Esophagus squamous epithelium (tissue), 5 donors: ENCODE data around the gene RRAS2. TPM values are rescaled to one million over a fixed set of nuclear protein-coding genes. Genes with fewer than 3 reads are reported as not detected.

Source experiments
- DNase-seq: peaks from one replicate; lab custom pipeline; 2025; lab: John Stamatoyannopoulos, UW
- H3K27ac ChIP-seq, 4 donors: fragments of 200-600 bp; sonication (generic); one replicate each; pipeline ENCODE4 v1.5.1; 2016 to 2019; ENCODE audit warnings: mild to moderate bottlenecking in 1 of 4
- H3K27me3 ChIP-seq, 4 donors: fragments of 200-600 bp; sonication (generic); 1 replicate in 3 of 4; 2 replicates in 1 of 4; pipeline versions ENCODE4 v1.5.1 to v1.6.0; 2017 to 2021; ENCODE audit warnings: antibody characterized with exemption in 1 of 4
- H3K36me3 ChIP-seq, 3 donors: fragments of 200-600 bp; sonication (generic); one replicate each; pipeline ENCODE4 v1.5.1; 2016 to 2019
- H3K4me1 ChIP-seq, 3 donors: fragments of 200-600 bp; sonication (generic); one replicate each; pipeline ENCODE4 v1.5.1; 2017 to 2019
- H3K4me3 ChIP-seq, 4 donors: fragments of 200-600 bp; sonication (generic); 1 replicate in 3 of 4; 2 replicates in 1 of 4; pipeline ENCODE4 v1.5.1; 2016 to 2019; ENCODE audit warnings: mild to moderate bottlenecking in 2 of 4, moderate library complexity in 1 of 4
- H3K9me3 ChIP-seq, 3 donors: fragments of 200-600 bp; sonication (generic); one replicate each; pipeline ENCODE4 v1.5.1; 2016 to 2019
- POLR2A ChIP-seq, 4 donors: fragments of 450-650 bp; IDR thresholded peaks; one replicate each; pipeline ENCODE4 v1.6.1; 2017; ENCODE audit warnings: antibody characterized with exemption in 4 of 4, mild to moderate bottlenecking in 4 of 4, moderate library complexity in 3 of 4
- WGBS, 2 donors: methylation state at CpG; one replicate each; pipeline ENCODE4 v1.1.5; 2018; 5-methylcytosine and 5-hydroxymethylcytosine counted together
- intact Hi-C: fragments of 100-400 bp; cut with DNase I; formaldehyde crosslinking; loops from one replicate; pipeline ENCODE4 v1.15.0; 2022
- total RNA-seq, 4 donors: library from RNA; depleted of rRNA; stranded (reverse); fragments of >200 nt; gene quantifications; one replicate each; pipeline ENCODE4 v1.1.0, GENCODE V29; 2016
- TF ChIP-seq, protein P1 (sequence below), 6 experiments: fragments of 450-650 bp in 4 of 6; fragments of 200-600 bp in 2 of 6; sonication (generic) in 2 of 6; IDR thresholded peaks; one replicate each; pipeline ENCODE4 v1.5.1; 2016 to 2019; ENCODE audit warnings: antibody characterized with exemption in 6 of 6, mild to moderate bottlenecking in 4 of 6, moderate library complexity in 4 of 6
- donor health status: DM: yes; HTN: yes; CAD: no.

RRAS2 gene
- total RNA-seq, 4 donors from 2014 or later, result 14.1 to 42.5 (median 29.0) TPM

DNA sequence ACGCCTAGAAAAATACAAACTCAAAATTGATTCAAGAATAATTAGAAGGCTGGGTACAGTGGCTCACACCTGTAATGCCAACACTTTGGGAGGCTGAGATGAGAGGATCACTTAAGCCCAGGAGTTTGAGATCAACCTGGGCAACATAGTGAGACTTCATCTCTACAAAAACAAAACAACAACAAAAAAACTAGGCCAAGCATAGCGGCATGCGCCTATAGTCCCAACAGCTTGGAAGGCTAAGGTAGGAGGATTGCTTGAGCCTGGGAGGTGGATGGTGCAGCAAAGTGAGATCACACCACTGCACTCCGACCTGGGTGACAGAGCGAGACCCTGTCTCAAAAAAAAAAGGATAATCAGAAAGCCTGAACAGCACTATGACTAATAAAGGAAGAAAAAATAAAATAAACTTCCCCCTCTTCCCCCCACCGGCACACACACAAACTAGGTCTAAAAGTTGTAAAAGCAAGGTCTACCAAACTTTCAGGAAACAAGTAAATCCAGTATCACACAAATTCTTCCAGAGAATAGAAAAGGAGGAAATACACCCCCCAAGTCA lies 35.8 kb downstream of the RRAS2 start:
- H3K4me1 ChIP-seq, result peaks cover 0 to 8% (median 0%) of the 10 kb centered on the region in 3 donors
- H3K27ac ChIP-seq, result no peak overlapping the region
- H3K27me3 ChIP-seq, result no peaks in the 10 kb centered on the region
- no peak for DNase-seq
- no peak for TF ChIP-seq POLR2A (IDR thresholded peaks at IDR 0.05)
- TF ChIP-seq, protein P1, sequence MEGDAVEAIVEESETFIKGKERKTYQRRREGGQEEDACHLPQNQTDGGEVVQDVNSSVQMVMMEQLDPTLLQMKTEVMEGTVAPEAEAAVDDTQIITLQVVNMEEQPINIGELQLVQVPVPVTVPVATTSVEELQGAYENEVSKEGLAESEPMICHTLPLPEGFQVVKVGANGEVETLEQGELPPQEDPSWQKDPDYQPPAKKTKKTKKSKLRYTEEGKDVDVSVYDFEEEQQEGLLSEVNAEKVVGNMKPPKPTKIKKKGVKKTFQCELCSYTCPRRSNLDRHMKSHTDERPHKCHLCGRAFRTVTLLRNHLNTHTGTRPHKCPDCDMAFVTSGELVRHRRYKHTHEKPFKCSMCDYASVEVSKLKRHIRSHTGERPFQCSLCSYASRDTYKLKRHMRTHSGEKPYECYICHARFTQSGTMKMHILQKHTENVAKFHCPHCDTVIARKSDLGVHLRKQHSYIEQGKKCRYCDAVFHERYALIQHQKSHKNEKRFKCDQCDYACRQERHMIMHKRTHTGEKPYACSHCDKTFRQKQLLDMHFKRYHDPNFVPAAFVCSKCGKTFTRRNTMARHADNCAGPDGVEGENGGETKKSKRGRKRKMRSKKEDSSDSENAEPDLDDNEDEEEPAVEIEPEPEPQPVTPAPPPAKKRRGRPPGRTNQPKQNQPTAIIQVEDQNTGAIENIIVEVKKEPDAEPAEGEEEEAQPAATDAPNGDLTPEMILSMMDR (IDR thresholded peaks at IDR 0.05), result no peak
- H3K9me3 ChIP-seq, result no peaks in the 10 kb centered on the region
- H3K4me3 ChIP-seq, result no peak overlapping the region
- no peaks in the 10 kb centered on the region for H3K36me3 ChIP-seq
- intact Hi-C loops, result no loop called here
- 83 to 88% methylated on average over 6 of the region's 6 CpGs for WGBS, 2 donors

DNA sequence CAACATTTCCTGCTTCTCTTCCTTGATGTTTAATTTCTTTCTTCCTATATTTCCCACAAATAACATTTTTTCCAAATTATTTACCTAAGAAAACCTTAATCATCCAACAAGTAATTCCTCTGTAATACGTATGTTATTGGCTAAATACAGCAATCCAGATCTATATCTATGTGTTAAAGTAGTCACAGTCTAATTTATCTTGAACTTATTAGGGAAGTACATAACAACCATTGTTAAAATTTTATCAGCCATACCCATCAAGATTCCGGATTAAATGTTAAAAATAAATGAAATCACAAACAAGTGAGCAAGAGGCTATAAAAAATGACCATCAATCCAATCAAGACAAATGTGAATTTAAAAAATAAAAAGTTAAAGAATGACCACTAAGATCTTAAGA lies 36.5 kb downstream of the RRAS2 start:
- intact Hi-C loops, result no loop called here
- Histone ChIP-seq H3K27me3 (no peaks in the 10 kb centered on the region), H3K4me3 (no peak overlapping the region), H3K36me3 (no peaks in the 10 kb centered on the region), H3K9me3 (no peaks in the 10 kb centered on the region), H3K27ac (no peak overlapping the region), H3K4me1 (peaks cover 0 to 14% (median 0%) of the 10 kb centered on the region in 3 donors)
- 75 to 82% methylated on average over 2 of the region's 2 CpGs for WGBS, 2 donors
- DNase-seq, result no peak
- TF ChIP-seq, protein P1 (IDR thresholded peaks at IDR 0.05), result no peak
- no peak for TF ChIP-seq POLR2A (IDR thresholded peaks at IDR 0.05)

DNA sequence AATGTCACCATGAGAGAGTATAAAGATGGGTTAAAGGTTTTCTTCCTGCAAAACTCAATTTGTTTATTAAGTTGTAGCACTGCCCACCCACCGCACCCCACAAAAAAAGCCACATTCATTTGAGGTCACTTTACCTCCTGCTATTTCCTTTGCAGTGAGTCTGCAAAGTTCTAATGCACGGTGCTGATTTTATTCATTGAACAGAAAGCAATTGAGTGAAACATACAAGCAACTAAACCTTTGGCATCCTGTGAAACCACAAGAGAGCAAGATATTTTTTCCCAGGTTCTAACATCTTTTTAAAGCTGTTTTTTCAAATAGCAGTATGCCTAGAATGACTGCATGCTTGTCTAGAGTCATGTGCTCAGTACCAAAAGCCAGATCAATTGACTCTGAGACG lies 39.0 kb downstream of the RRAS2 start:
- no peak for DNase-seq
- WGBS, 2 donors, result 46 to 71% methylated on average over 3 of the region's 3 CpGs
- H3K27ac ChIP-seq, result no peak overlapping the region
- H3K4me1 ChIP-seq, result peaks cover 0 to 14% (median 0%) of the 10 kb centered on the region in 3 donors
- intact Hi-C loops, result no loop called here
- H3K9me3 ChIP-seq, result no peaks in the 10 kb centered on the region
- no peak for TF ChIP-seq POLR2A (IDR thresholded peaks at IDR 0.05)
- TF ChIP-seq, protein P1 (IDR thresholded peaks at IDR 0.05), result no peak
- no peak overlapping the region for H3K4me3 ChIP-seq
- H3K27me3 ChIP-seq, result no peaks in the 10 kb centered on the region
- H3K36me3 ChIP-seq, result no peaks in the 10 kb centered on the region

DNA sequence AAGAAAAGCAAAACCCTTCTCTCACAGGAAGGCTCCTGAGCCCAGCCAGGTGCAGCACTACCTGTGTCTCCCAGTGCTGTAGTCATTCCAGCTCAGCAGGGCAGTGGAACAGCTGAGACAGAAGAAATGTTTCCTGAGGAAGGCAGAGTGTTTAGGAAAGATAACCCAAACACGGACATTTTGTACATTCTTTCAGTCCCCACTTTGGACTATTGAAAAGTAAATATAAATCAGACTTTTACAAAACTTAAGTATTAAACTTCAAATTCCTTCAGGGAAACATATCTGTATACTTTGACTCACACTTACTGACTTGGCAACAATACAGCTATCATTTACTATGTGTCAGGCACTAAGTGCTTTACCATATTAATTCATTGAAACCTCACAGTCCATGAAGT lies 40.4 kb downstream of the RRAS2 start:
- Histone ChIP-seq H3K4me3 (no peak overlapping the region), H3K4me1 (peaks cover 0 to 14% (median 0%) of the 10 kb centered on the region in 3 donors), H3K27me3 (no peaks in the 10 kb centered on the region), H3K9me3 (no peaks in the 10 kb centered on the region), H3K36me3 (no peaks in the 10 kb centered on the region), H3K27ac (no peak overlapping the region)
- WGBS, 2 donors, result 6 to 30% methylated on average over 1 of the region's 1 CpG
- TF ChIP-seq, protein P1 (IDR thresholded peaks at IDR 0.05), result no peak
- no peak for TF ChIP-seq POLR2A (IDR thresholded peaks at IDR 0.05)
- intact Hi-C loops, result no loop called here
- no peak for DNase-seq

DNA sequence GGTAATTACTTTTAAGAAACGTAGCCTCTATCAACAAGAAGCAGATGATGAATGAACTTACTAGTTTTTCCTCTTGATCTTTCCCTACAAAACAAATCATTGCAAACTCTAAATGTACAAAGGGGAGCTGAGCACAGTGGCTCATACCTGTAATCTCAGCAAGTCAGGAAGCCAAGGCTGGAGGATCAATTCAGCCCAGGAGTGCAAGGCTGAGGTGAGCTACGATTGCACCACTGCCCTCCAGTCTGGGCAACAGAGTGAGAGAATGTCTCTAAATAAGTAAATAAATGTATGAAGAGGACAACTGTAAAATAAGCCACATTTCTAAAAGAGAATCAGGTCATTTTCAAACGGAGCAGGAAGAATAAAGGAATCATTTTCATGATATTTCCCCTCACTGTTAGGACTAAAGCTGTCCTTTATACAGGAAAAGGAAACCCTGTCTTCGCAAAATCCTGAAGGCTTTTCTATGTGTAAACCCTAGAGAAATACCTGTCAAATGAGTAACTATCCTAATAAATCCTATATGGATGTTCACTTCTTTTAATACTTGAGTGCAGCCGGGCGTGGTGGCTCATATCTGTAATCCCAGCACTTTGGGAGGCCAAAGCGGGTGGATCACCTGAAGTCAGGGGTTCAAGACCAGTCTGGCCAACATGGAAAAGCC lies 41.2 kb downstream of the RRAS2 start:
- no peak for TF ChIP-seq POLR2A (IDR thresholded peaks at IDR 0.05)
- TF ChIP-seq, protein P1 (IDR thresholded peaks at IDR 0.05), result no peak
- 77% methylated on average over 4 to 7 of the region's 7 CpGs for WGBS, 2 donors
- Histone ChIP-seq H3K27me3 (no peaks in the 10 kb centered on the region), H3K4me1 (peaks cover 0 to 18% (median 0%) of the 10 kb centered on the region in 3 donors), H3K4me3 (no peak overlapping the region), H3K27ac (no peak overlapping the region), H3K9me3 (no peaks in the 10 kb centered on the region), H3K36me3 (no peaks in the 10 kb centered on the region)
- intact Hi-C loops, result no loop called here
- no peak for DNase-seq
